ENCODE data around the gene SERTAD3.
A peak's percentile ranks its signal among the peaks of the same experiment; 100 is the strongest.
"Not testable (repeated sequence)": the region's sequence is repeated elsewhere in the genome, so short reads cannot be mapped to it uniquely, and the experiment has no call there.

The SERTAD3 gene

DNA sequence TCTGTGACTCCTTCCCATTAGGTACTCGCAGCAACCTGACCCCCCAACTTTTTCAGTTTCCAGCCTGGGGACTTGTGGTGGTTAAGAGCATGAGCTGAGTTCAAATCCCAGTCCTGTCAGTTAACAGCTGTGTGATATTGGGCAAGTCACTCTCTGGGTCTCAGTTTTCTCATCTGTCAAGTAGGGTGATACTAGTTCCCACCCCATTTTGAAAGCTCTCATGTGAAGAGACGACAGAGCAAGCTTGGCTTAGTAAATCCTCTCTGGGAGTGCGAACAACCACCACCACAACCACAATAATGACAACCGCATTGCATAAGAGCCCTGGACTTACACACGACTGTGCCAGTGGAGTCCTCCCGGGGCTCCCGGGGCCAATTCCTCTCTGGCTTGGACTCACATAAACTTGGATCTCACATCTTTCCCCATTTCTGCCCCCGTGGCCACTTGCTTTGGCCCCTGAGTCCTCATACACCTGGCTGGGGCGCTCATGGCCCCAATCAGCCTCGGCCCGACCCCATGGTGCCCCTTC lies 21.0 kb upstream of the SERTAD3 start:
- peak overlapping the region; percentile 97 for H3K4me2 ChIP-seq (ENCODE audit: low read length)
- TF ChIP-seq CTCF (IDR thresholded peaks at IDR 0.05; ENCODE audit: low read depth, low read length, poor library complexity, severe bottlenecking): no peak
- no peak for TF ChIP-seq EZH2phosphoT487 (IDR thresholded peaks at IDR 0.05; ENCODE audit: borderline replicate concordance, low read length)
- H3K79me2 ChIP-seq (ENCODE audit: control insufficient read depth, low read length): no peaks in the 10 kb centered on the region
- H3K9me2 ChIP-seq (replicated peaks; ENCODE audit: control insufficient read depth, low read length): no peaks in the 10 kb centered on the region
- H3K27ac ChIP-seq (ENCODE audit: low read depth, low read length): no peak overlapping the region
- H3K9me3 ChIP-seq (ENCODE audit: control insufficient read depth, insufficient read depth, low read length): no peaks in the 10 kb centered on the region
- no peaks in the 10 kb centered on the region for H3F3A ChIP-seq (ENCODE audit: control insufficient read depth, insufficient read depth)
- no peaks in the 10 kb centered on the region for H4K20me1 ChIP-seq (ENCODE audit: control insufficient read depth, insufficient read depth, low read depth, low read length)
- H3K27me3 ChIP-seq (ENCODE audit: control insufficient read depth, low read length): peaks cover 13% of the 10 kb centered on the region
- H3K4me3 ChIP-seq (ENCODE audit: low read length): peak overlapping the region; percentile 81
- H3K4me1 ChIP-seq (ENCODE audit: control insufficient read depth, low read length): peaks cover 36% of the 10 kb centered on the region
- H3K36me3 ChIP-seq (ENCODE audit: control insufficient read depth, low read length): no peaks in the 10 kb centered on the region

- Histone ChIP-seq H3F3A (ENCODE audit: control insufficient read depth, insufficient read depth) (no peaks in the 10 kb centered on the region), H3K9me2 (replicated peaks; ENCODE audit: control insufficient read depth, low read length) (no peaks in the 10 kb centered on the region), H3K9me3 (ENCODE audit: control insufficient read depth, insufficient read depth, low read length) (no peaks in the 10 kb centered on the region), H3K79me2 (ENCODE audit: control insufficient read depth, low read length) (no peaks in the 10 kb centered on the region), H3K27ac (ENCODE audit: low read depth, low read length) (no peak overlapping the region), H3K27me3 (ENCODE audit: control insufficient read depth, low read length) (peaks cover 13% of the 10 kb centered on the region), H3K4me1 (ENCODE audit: control insufficient read depth, low read length) (peaks cover 36% of the 10 kb centered on the region), H3K36me3 (ENCODE audit: control insufficient read depth, low read length) (no peaks in the 10 kb centered on the region), H4K20me1 (ENCODE audit: control insufficient read depth, insufficient read depth, low read depth, low read length) (no peaks in the 10 kb centered on the region), H3K4me2 (ENCODE audit: low read length) (peak overlapping the region; percentile 97), H3K4me3 (ENCODE audit: low read length) (peak overlapping the region; percentile 81)
- TF ChIP-seq CTCF (IDR thresholded peaks at IDR 0.05; ENCODE audit: low read depth, low read length, poor library complexity, severe bottlenecking) (peak; percentile 77), EZH2phosphoT487 (IDR thresholded peaks at IDR 0.05; ENCODE audit: borderline replicate concordance, low read length) (no peak)
Observed at GRCh38 chr19:40464059-40465024, 20.2 kb upstream of the SERTAD3 start.

- H3K9me3 ChIP-seq (ENCODE audit: control insufficient read depth, insufficient read depth, low read length); H3K27ac ChIP-seq (ENCODE audit: low read depth, low read length); H3K36me3 ChIP-seq (ENCODE audit: control insufficient read depth, low read length); H3K4me3 ChIP-seq (ENCODE audit: low read length); H4K20me1 ChIP-seq (ENCODE audit: control insufficient read depth, insufficient read depth, low read depth, low read length); H3K9me2 ChIP-seq (replicated peaks; ENCODE audit: control insufficient read depth, low read length); H3K79me2 ChIP-seq (ENCODE audit: control insufficient read depth, low read length); H3K4me2 ChIP-seq (ENCODE audit: low read length); H3F3A ChIP-seq (ENCODE audit: control insufficient read depth, insufficient read depth): not testable (repeated sequence)
- peaks cover 36% of the 10 kb centered on the region for H3K4me1 ChIP-seq (ENCODE audit: control insufficient read depth, low read length)
- peaks cover 13% of the 10 kb centered on the region for H3K27me3 ChIP-seq (ENCODE audit: control insufficient read depth, low read length)
Observed at GRCh38 chr19:40463587-40464037, 19.5 kb upstream of the SERTAD3 start.

Measured in DOHH2 (cell line).